Vagina (tissue), 2 donors: ENCODE results near the gene ASPHD1. TPM values are rescaled to one million over a fixed set of nuclear protein-coding genes. Genes with fewer than 3 reads are reported as not detected.

ENCODE experiments used
- DNase-seq, 2 donors: peaks; one replicate each; pipeline ENCODE4 v3.0.0-alpha.2; 2017; ENCODE audit errors: extremely low spot score in 2 of 2
- H3K27ac ChIP-seq: fragments of 200-600 bp; sonication (generic); one replicate; pipeline ENCODE4 v1.5.1; 2019
- H3K27me3 ChIP-seq: fragments of 200-600 bp; sonication (generic); one replicate; pipeline ENCODE4 v1.5.1; 2019
- H3K36me3 ChIP-seq, 2 donors: fragments of 200-600 bp; sonication (generic); one replicate each; pipeline ENCODE4 v1.5.1; 2017 to 2019
- H3K4me1 ChIP-seq: fragments of 200-600 bp; sonication (generic); one replicate; pipeline ENCODE4 v1.5.1; 2019
- H3K4me3 ChIP-seq, 2 donors: fragments of 200-600 bp; sonication (generic); 1 replicate in 1 of 2; 2 replicates in 1 of 2; pipeline ENCODE4 v1.5.1; 2016 to 2019
- H3K9me3 ChIP-seq: fragments of 200-600 bp; sonication (generic); one replicate; pipeline ENCODE4 v1.5.1; 2019
- POLR2A ChIP-seq, 2 donors: fragments of 450-650 bp; IDR thresholded peaks; one replicate each; pipeline ENCODE4 v1.6.1; 2017; ENCODE audit warnings: antibody characterized with exemption in 2 of 2, mild to moderate bottlenecking in 2 of 2, moderate library complexity in 2 of 2
- POLR2AphosphoS5 ChIP-seq, 2 donors: sonication (generic); formaldehyde crosslinking; IDR thresholded peaks; one replicate each; pipeline ENCODE4 v1.9.0; 2017; ENCODE audit warnings: antibody characterized with exemption in 2 of 2, mild to moderate bottlenecking in 2 of 2, low read depth in 1 of 2; ENCODE audit not compliant: insufficient read depth in 1 of 2
- intact Hi-C: fragments of 100-400 bp; cut with DNase I; formaldehyde crosslinking; loops from one replicate; pipeline ENCODE4 v1.15.1; 2023
- total RNA-seq: library from RNA; depleted of rRNA; stranded (reverse); fragments of >200 nt; gene quantifications from one replicate; pipeline ENCODE4 v1.2.3, GENCODE V29; 2016
- TF ChIP-seq, protein P1 (sequence below), 3 experiments: fragments of 450-650 bp in 2 of 3; fragments of 200-600 bp in 1 of 3; sonication (generic) in 1 of 3; IDR thresholded peaks; one replicate each; pipeline ENCODE4 v1.5.1; 2017 to 2019; ENCODE audit warnings: antibody characterized with exemption in 3 of 3, mild to moderate bottlenecking in 2 of 3, moderate library complexity in 2 of 3

Gene ASPHD1
- total RNA-seq, 1 donor from 2014 or later: not detected

DNA sequence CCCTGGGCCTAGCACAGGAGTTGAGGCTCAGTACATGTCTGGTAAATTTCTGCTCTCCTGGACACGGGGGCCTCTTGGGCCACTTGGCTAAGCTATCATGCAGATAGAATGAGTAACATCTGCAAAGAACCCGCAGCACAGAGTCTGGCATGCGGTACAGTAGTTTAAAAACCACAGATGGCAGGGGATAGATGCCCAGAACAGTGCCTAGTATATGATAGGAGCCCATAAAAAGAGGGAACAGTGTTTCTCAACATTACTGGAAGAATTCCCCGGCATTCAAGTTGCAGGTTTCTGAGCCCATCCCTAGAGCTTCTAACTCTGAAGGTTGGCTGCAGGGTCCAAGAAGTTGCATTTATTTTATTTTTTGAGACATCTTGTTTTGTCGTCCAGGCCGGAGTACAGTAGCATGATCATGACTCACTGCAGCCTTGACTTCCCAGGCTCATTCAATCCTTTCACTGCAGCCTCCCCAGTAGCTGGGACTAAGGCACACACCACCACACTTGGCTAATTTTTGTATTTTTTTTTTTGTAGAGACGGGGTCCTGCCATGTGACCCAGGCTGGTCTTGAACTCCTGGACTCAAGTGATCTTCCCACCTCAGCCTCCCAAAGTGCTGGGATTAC lies 43.0 kb upstream of the ASPHD1 start:
- H3K9me3 ChIP-seq: no peaks in the 10 kb centered on the region
- peaks cover 24% of the 10 kb centered on the region for H3K4me1 ChIP-seq
- intact Hi-C loops: loop anchor here (10.0 kb wide), 1 partner anchor 98 kb away; no protein-coding TSS in a partner anchor
- peak overlapping the region; percentile 13 for H3K27ac ChIP-seq
- TF ChIP-seq, protein P1, sequence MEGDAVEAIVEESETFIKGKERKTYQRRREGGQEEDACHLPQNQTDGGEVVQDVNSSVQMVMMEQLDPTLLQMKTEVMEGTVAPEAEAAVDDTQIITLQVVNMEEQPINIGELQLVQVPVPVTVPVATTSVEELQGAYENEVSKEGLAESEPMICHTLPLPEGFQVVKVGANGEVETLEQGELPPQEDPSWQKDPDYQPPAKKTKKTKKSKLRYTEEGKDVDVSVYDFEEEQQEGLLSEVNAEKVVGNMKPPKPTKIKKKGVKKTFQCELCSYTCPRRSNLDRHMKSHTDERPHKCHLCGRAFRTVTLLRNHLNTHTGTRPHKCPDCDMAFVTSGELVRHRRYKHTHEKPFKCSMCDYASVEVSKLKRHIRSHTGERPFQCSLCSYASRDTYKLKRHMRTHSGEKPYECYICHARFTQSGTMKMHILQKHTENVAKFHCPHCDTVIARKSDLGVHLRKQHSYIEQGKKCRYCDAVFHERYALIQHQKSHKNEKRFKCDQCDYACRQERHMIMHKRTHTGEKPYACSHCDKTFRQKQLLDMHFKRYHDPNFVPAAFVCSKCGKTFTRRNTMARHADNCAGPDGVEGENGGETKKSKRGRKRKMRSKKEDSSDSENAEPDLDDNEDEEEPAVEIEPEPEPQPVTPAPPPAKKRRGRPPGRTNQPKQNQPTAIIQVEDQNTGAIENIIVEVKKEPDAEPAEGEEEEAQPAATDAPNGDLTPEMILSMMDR (IDR thresholded peaks at IDR 0.05): no peak
- no peak for TF ChIP-seq POLR2A (IDR thresholded peaks at IDR 0.05)
- no peak for TF ChIP-seq POLR2AphosphoS5 (IDR thresholded peaks at IDR 0.05; ENCODE audit: insufficient read depth in 1 of 2, low read depth in 1 of 2)
- no peak overlapping the region for H3K4me3 ChIP-seq
- H3K36me3 ChIP-seq: peaks cover 0 to 28% of the 10 kb centered on the region in 2 donors
- H3K27me3 ChIP-seq: no peaks in the 10 kb centered on the region
- no peak for DNase-seq

DNA sequence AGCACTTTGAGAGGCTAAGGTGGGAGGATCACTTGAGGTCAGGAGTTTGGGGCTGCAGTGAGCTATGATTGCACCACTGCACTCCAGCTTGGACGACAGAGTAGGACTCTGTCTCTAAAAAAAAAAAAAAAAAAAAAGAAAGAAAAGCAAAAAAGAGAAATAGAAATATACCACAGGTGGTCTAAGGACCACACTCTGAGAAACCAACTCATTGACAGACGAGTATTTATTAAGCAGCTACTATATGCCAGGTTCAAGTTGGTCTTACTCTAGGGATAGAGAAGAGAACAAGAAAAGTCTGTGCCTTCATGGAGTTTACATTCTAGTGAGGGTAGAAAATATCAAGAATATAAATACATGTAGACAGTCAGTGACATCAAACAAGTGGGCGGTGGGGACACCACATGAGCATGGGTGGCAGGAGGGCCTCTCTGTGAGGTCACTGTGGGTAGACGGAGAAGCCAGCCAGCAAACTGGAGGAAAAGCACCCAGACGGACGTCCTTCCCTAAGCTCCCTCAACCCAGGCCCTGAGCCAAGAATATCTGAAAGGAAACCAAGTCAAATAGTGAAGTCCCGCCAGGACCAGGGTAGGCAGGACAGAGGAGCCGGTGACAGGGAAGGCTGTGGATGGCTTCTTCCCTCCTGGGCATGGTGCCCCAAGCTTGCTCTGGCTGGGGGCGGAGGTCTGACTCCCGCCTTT lies 42.0 kb upstream of the ASPHD1 start:
- Histone ChIP-seq H3K27me3 (no peaks in the 10 kb centered on the region), H3K9me3 (no peaks in the 10 kb centered on the region), H3K4me1 (peaks cover 26% of the 10 kb centered on the region), H3K27ac (no peak overlapping the region), H3K36me3 (peaks cover 0 to 28% of the 10 kb centered on the region in 2 donors), H3K4me3 (no peak overlapping the region)
- no peak for DNase-seq
- TF ChIP-seq, protein P1 (IDR thresholded peaks at IDR 0.05): no peak
- TF ChIP-seq POLR2AphosphoS5 (IDR thresholded peaks at IDR 0.05; ENCODE audit: insufficient read depth in 1 of 2, low read depth in 1 of 2): no peak
- intact Hi-C loops: loop anchor here (10.0 kb wide), 1 partner anchor 97 kb away; no protein-coding TSS in a partner anchor

DNA sequence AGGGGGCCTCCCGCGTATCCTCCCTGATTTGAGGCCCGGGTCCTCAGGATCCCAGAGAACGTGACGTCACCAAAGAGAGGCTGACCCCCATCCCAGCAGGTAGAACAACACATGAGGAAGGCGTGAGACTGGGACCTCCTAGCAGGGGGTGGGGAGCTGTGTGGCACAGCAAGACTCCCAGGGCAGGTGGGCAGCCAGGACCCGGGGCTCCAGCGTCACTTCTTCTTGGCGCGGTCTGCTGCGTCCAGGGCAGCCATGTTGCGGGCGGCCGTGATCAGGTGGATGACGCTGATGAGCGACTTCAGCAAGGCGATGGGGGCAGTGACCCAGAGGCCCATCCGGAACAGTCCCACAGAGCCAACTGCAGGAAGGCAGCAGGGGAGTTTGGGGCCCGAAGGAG lies 41.3 kb upstream of the ASPHD1 start:
- H3K27ac ChIP-seq: no peak overlapping the region
- H3K4me1 ChIP-seq: peaks cover 31% of the 10 kb centered on the region

DNA sequence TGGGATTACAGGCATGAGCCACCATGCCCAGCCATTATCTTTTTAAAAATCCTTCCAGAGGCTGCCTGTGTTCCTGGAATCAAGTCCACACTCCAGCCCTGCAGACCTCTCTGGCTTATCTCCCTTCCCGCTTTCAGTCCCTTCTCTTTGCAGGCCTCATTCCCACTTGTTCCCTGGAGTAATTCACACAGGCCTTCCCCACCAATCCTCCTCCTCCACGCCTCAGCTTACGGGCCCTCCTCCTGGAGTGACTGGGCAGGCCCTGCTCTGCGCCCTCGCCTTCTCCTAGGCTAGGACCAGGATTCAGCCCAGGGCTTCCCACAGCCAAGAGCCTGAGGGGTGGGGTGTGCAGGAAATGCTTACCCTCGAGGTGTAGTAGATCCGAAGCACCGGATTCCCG lies 40.1 kb upstream of the ASPHD1 start:
- no peaks in the 10 kb centered on the region for H3K27me3 ChIP-seq
- no peaks in the 10 kb centered on the region for H3K9me3 ChIP-seq
- TF ChIP-seq POLR2AphosphoS5 (IDR thresholded peaks at IDR 0.05; ENCODE audit: insufficient read depth in 1 of 2, low read depth in 1 of 2) (no peak), POLR2A (IDR thresholded peaks at IDR 0.05) (no peak)
- TF ChIP-seq, protein P1 (IDR thresholded peaks at IDR 0.05): no peak
- no peak for DNase-seq
- intact Hi-C loops: no loop called here
- no peak overlapping the region for H3K27ac ChIP-seq
- H3K4me1 ChIP-seq: peaks cover 32% of the 10 kb centered on the region
- no peak overlapping the region for H3K4me3 ChIP-seq
- H3K36me3 ChIP-seq: peaks cover 0 to 28% of the 10 kb centered on the region in 2 donors

More for the DNA sequence above, 41.3 kb upstream of the ASPHD1 start:
- intact Hi-C loops: loop anchor here (10.0 kb wide), 1 partner anchor 96 kb away; no protein-coding TSS in a partner anchor
- no peaks in the 10 kb centered on the region for H3K27me3 ChIP-seq
- TF ChIP-seq POLR2AphosphoS5 (IDR thresholded peaks at IDR 0.05; ENCODE audit: insufficient read depth in 1 of 2, low read depth in 1 of 2): no peak
- no peaks in the 10 kb centered on the region for H3K9me3 ChIP-seq
- peaks cover 0 to 28% of the 10 kb centered on the region in 2 donors for H3K36me3 ChIP-seq
- no peak overlapping the region for H3K4me3 ChIP-seq
- DNase-seq: no peak

GRCh38 chr16:29862383-29862883 lies 37.9 kb upstream of the ASPHD1 start:
- Histone ChIP-seq H3K36me3 (peaks cover 0 to 28% of the 10 kb centered on the region in 2 donors), H3K9me3 (no peaks in the 10 kb centered on the region), H3K4me1 (peaks cover 25% of the 10 kb centered on the region), H3K27ac (peak overlapping the region; percentile 91), H3K27me3 (no peaks in the 10 kb centered on the region), H3K4me3 (peak overlapping the region; percentile 84 to 100)
- TF ChIP-seq, protein P1 (IDR thresholded peaks at IDR 0.05): no peak
- TF ChIP-seq POLR2AphosphoS5 (IDR thresholded peaks at IDR 0.05; ENCODE audit: insufficient read depth in 1 of 2, low read depth in 1 of 2) (no peak), POLR2A (IDR thresholded peaks at IDR 0.05) (no peak)
- intact Hi-C loops: no loop called here
- DNase-seq: no peak
